ENCODE measurements around the gene OR10A4. TPM values are rescaled to one million over a fixed set of nuclear protein-coding genes. Genes with fewer than 3 reads are reported as not detected.

OR10A4 gene
- total RNA-seq, 1 donor from 2014 or later: not detected

- Mint-ChIP-seq H3K36me3 (ENCODE audit: unreplicated experiment) (no peaks in the 10 kb centered on the region), H3K4me1 (ENCODE audit: unreplicated experiment) (no peaks in the 10 kb centered on the region), H3K9me3 (ENCODE audit: unreplicated experiment) (peaks cover 12% of the 10 kb centered on the region), H3K27ac (ENCODE audit: unreplicated experiment) (no peak overlapping the region), H3K27me3 (ENCODE audit: unreplicated experiment) (peaks cover 3% of the 10 kb centered on the region), H3K4me3 (ENCODE audit: unreplicated experiment) (no peak overlapping the region)
- no peak for DNase-seq (ENCODE audit: extremely low spot score, unreplicated experiment)
- TF ChIP-seq CTCF (IDR thresholded peaks at IDR 0.05): no peak
Measured at GRCh38 chr11:6856871-6857270, 19.6 kb upstream of the OR10A4 start.

- Mint-ChIP-seq H3K9me3 (ENCODE audit: unreplicated experiment) (peaks cover 4% of the 10 kb centered on the region), H3K27ac (ENCODE audit: unreplicated experiment) (no peak within 1 kb of the TSS), H3K4me1 (ENCODE audit: unreplicated experiment) (no peaks in the 10 kb centered on the region), H3K4me3 (ENCODE audit: unreplicated experiment) (no peak within 1 kb of the TSS), H3K27me3 (ENCODE audit: unreplicated experiment) (peaks cover 5% of the 10 kb centered on the region), H3K36me3 (ENCODE audit: unreplicated experiment) (no peaks in the 10 kb centered on the region)
- no peak for DNase-seq (ENCODE audit: extremely low spot score, unreplicated experiment)
- no peak for TF ChIP-seq CTCF (IDR thresholded peaks at IDR 0.05)
Measured at GRCh38 chr11:6862961-6863360, 13.5 kb upstream of the OR10A4 start, which contains the start of gene OR10A2. Gene OR10A2 (plus strand): TSS chr11:6863057. CDS start chr11:6869755, 6,698 bp downstream.

GRCh38 chr11:6864438-6864837 lies 12.0 kb upstream of the OR10A4 start:
- no peak overlapping the region for H3K27ac Mint-ChIP-seq (ENCODE audit: unreplicated experiment)
- DNase-seq (ENCODE audit: extremely low spot score, unreplicated experiment): no peak
- peaks cover 6% of the 10 kb centered on the region for H3K27me3 Mint-ChIP-seq (ENCODE audit: unreplicated experiment)
- TF ChIP-seq CTCF (IDR thresholded peaks at IDR 0.05): no peak
- no peak overlapping the region for H3K4me3 Mint-ChIP-seq (ENCODE audit: unreplicated experiment)
- H3K9me3 Mint-ChIP-seq (ENCODE audit: unreplicated experiment): peaks cover 2% of the 10 kb centered on the region
- no peaks in the 10 kb centered on the region for H3K4me1 Mint-ChIP-seq (ENCODE audit: unreplicated experiment)
- H3K36me3 Mint-ChIP-seq (ENCODE audit: unreplicated experiment): no peaks in the 10 kb centered on the region

- Mint-ChIP-seq H3K36me3 (ENCODE audit: unreplicated experiment) (no peaks in the 10 kb centered on the region), H3K27me3 (ENCODE audit: unreplicated experiment) (peaks cover 3% of the 10 kb centered on the region), H3K9me3 (ENCODE audit: unreplicated experiment) (no peaks in the 10 kb centered on the region), H3K27ac (ENCODE audit: unreplicated experiment) (no peak overlapping the region), H3K4me1 (ENCODE audit: unreplicated experiment) (no peaks in the 10 kb centered on the region), H3K4me3 (ENCODE audit: unreplicated experiment) (no peak overlapping the region)
- TF ChIP-seq CTCF (IDR thresholded peaks at IDR 0.05): no peak
- no peak for DNase-seq (ENCODE audit: extremely low spot score, unreplicated experiment)
Measured at GRCh38 chr11:6871278-6871677, 5.1 kb upstream of the OR10A4 start.

- Mint-ChIP-seq H3K27me3 (ENCODE audit: unreplicated experiment) (peaks cover 3% of the 10 kb centered on the region), H3K27ac (ENCODE audit: unreplicated experiment) (no peak overlapping the region), H3K9me3 (ENCODE audit: unreplicated experiment) (no peaks in the 10 kb centered on the region), H3K4me3 (ENCODE audit: unreplicated experiment) (no peak overlapping the region), H3K4me1 (ENCODE audit: unreplicated experiment) (no peaks in the 10 kb centered on the region), H3K36me3 (ENCODE audit: unreplicated experiment) (no peaks in the 10 kb centered on the region)
- DNase-seq (ENCODE audit: extremely low spot score, unreplicated experiment): no peak
- no peak for TF ChIP-seq CTCF (IDR thresholded peaks at IDR 0.05)
Measured at GRCh38 chr11:6875761-6876160, 664 bp upstream of the OR10A4 start.
